Right lobe of liver (tissue), 4 donors: ENCODE measurements around the gene SLC9A7.

Experiments
- POLR2A ChIP-seq: fragments of 450-650 bp; IDR thresholded peaks from one replicate; pipeline ENCODE4 v1.6.1; 2017; ENCODE audit warnings: antibody characterized with exemption, mild to moderate bottlenecking
- TF ChIP-seq, protein P1 (sequence below), 4 donors: fragments of 200-600 bp in 3 of 4; fragments of 450-650 bp in 1 of 4; IDR thresholded peaks; one replicate each; pipeline versions ENCODE4 v1.5.1 to v1.8.0; 2016 to 2022; ENCODE audit warnings: antibody characterized with exemption in 4 of 4, mild to moderate bottlenecking in 2 of 4
- donor health status: DM: no; HTN: no; CAD: no.
- donor health status: DM: no; HTN: no; CAD: no.
- donor health status: DM: no; HTN: yes; CAD: no.

DNA sequence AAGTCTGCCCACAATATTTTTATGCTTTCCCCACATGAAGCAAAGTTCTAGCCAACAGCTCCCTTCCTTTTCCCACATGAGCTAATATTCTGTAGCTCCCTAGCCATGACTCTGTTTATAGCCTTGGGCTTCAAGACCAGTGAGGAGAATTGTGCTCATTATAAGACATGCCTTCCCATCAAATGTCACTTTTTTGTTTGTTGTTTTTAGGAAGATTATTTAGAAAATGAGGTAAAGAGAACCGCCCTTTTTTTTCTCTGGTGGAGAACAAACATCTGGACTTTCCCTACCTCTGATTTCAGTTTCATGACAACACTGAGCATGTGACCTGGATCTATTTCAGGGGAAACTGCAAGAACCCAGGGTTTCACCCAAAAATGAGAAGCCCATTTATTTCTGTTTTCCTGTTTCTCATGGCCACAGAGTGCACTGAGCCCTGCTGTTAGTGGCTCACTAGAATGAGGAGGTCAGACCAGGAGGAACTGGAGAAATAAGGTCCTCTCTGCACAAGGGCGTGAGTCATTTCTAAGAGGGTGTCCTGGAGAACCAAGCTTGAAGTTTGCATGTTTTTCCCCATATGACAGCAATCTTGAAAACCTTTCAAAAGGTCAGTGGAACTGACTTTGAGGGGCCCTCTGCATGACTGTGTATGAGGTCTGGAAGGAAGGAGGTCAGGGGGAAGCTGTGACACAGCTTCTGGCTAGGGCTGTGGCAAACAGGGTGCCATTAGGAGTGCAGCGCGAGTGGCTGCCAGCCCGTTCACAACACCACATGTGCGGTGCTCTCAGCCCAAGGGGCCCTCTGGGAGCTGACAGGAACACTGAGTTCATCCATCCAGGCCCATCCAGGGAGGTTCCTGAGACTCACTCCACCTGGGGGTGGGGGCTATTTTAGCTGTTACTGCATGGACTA, 130.2 kb downstream of the SLC9A7 start:
- TF ChIP-seq, protein P1, sequence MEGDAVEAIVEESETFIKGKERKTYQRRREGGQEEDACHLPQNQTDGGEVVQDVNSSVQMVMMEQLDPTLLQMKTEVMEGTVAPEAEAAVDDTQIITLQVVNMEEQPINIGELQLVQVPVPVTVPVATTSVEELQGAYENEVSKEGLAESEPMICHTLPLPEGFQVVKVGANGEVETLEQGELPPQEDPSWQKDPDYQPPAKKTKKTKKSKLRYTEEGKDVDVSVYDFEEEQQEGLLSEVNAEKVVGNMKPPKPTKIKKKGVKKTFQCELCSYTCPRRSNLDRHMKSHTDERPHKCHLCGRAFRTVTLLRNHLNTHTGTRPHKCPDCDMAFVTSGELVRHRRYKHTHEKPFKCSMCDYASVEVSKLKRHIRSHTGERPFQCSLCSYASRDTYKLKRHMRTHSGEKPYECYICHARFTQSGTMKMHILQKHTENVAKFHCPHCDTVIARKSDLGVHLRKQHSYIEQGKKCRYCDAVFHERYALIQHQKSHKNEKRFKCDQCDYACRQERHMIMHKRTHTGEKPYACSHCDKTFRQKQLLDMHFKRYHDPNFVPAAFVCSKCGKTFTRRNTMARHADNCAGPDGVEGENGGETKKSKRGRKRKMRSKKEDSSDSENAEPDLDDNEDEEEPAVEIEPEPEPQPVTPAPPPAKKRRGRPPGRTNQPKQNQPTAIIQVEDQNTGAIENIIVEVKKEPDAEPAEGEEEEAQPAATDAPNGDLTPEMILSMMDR (IDR thresholded peaks at IDR 0.05), result no peak
- no peak for TF ChIP-seq POLR2A
